ENCODE data around the gene AWAT2.

The AWAT2 gene

DNA sequence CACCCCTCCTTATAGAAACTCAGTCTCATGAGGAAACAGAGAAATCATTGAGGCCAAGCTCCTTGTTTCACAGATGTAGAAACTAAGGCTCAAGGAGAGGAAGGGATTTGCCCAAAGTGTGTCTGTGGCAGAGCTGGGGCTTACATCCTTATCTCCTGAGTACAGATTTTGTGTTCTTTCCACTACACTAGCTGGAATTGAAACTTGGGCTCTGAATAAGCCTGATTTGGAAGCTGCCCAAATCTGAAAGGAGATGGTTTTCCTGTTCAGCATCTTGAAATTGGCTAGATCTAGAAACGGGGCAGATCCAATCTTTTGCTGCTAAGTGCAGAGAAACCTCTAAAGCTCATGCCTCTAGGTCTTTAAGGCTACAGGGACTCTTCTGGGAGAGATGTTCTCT lies 24.3 kb downstream of the AWAT2 start:
- TF ChIP-seq, protein P1, sequence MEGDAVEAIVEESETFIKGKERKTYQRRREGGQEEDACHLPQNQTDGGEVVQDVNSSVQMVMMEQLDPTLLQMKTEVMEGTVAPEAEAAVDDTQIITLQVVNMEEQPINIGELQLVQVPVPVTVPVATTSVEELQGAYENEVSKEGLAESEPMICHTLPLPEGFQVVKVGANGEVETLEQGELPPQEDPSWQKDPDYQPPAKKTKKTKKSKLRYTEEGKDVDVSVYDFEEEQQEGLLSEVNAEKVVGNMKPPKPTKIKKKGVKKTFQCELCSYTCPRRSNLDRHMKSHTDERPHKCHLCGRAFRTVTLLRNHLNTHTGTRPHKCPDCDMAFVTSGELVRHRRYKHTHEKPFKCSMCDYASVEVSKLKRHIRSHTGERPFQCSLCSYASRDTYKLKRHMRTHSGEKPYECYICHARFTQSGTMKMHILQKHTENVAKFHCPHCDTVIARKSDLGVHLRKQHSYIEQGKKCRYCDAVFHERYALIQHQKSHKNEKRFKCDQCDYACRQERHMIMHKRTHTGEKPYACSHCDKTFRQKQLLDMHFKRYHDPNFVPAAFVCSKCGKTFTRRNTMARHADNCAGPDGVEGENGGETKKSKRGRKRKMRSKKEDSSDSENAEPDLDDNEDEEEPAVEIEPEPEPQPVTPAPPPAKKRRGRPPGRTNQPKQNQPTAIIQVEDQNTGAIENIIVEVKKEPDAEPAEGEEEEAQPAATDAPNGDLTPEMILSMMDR (IDR thresholded peaks at IDR 0.05; ENCODE audit: control insufficient read depth, extremely low read depth, insufficient read depth): no peak
- no peak for DNase-seq (ENCODE audit: low read depth)
- no peak overlapping the region for H3K4me3 ChIP-seq (ENCODE audit: low read depth, low read length)

DNA sequence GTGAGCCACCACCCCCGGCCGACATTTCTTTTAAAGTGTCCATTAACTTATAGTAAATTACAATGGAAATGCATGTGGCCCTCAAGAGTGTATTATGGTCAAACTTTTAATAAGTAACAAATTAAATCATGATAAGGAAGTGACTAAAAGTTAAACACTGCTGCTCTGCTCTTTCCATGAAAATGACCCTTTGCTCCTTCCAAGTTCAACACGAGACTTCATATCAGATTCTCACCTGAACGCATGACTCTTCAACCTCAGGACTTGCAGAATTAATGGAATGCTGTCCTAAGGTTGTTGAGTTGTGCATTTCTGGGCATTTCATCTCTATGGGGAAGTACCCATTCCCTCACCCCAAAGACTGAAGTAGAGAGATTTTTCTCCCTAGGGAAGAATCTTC lies 27.1 kb downstream of the AWAT2 start:
- DNase-seq (ENCODE audit: low read depth): no peak
- TF ChIP-seq, protein P1 (IDR thresholded peaks at IDR 0.05; ENCODE audit: control insufficient read depth, extremely low read depth, insufficient read depth): no peak

DNA sequence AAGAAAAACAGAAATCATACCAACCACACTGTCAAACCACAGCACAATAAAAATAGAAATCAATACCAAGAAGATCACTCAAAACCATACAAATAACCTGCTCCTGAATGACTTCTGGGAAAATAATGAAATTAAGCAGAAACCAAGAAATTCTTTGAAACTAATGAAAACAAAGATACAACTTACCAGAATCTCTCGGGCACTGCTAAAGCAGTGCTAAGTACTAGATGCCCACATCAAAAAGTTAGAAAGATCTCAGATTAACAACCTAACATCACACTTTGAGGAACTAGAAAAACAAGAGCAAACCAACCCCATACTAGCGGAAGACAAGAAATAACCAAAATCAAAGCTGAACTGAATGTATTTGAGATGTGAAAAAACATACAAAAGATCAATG lies 33.2 kb downstream of the AWAT2 start:
- DNase-seq (ENCODE audit: low read depth): no peak
- TF ChIP-seq, protein P1 (IDR thresholded peaks at IDR 0.05; ENCODE audit: control insufficient read depth, extremely low read depth, insufficient read depth): no peak
- no peak overlapping the region for H3K4me3 ChIP-seq (ENCODE audit: low read depth, low read length)

More for the DNA sequence above, 27.1 kb downstream of the AWAT2 start:
- H3K4me3 ChIP-seq (ENCODE audit: low read depth, low read length): no peak overlapping the region

DNA sequence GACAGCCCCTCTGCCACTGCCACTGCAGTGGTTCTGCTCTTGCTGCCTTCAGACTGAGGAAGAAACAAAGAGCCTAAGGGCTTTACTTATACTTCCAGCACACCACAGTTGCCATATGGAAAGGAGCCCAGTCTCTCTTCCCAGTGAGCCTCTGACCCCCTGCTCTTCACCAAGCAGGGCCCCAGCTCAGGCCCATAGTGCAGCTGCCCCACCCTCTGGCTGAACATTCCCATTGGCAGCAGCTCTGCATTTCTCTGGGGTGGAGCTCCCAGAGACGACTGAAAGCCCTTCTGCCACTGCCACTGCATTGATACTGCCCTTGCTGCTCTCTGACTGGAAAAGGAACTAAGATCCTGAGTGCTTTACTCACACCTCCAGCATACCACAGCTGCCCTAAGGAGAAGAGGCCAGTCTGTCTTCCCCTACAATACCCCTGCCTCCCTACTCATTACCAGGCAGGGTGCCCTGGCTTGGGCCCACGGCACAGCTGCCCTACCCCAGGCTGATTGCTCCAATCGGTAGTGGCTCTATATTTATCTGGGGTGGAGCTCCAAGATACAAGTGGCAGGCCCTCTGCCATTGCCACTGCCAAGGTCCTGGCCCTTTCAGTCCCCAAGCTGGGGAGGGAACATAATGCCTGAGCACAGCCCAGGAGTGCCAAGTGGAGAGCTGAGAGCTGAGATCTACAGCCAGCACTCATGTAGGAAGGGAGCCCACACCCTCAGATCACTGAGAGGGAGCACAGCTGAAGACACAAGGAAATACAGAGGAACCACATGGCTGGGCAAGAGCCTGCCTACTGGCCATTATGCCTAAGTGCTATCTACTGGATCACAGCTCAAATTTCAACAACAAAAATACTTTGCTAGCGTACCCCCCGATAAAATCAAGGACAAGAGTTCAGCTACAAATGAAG lies 36.0 kb downstream of the AWAT2 start:
- TF ChIP-seq, protein P1 (IDR thresholded peaks at IDR 0.05; ENCODE audit: control insufficient read depth, extremely low read depth, insufficient read depth): no peak
- no peak for DNase-seq (ENCODE audit: low read depth)
- H3K4me3 ChIP-seq (ENCODE audit: low read depth, low read length): no peak overlapping the region

DNA sequence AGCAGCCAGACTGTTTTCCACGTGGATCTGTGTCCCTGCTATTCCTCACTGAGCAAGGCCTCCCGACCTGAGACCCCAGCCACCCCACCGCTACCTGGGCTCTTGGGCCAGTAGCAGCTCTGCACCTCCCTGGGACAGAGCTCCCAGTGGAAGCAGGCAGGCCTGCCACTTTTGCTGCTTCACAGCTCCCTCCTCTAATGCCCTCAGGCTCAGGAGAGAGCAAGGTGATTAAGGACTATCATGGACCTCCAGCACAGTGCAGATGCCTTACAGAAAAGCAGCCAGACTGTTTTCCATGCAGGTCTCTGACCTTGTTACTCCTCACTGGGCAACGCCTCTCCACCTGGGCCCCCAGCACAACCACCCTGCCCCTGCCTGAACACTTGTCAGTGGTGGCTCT lies 37.0 kb downstream of the AWAT2 start:
- H3K4me3 ChIP-seq (ENCODE audit: low read depth, low read length): no peak overlapping the region
- no peak for DNase-seq (ENCODE audit: low read depth)
- TF ChIP-seq, protein P1 (IDR thresholded peaks at IDR 0.05; ENCODE audit: control insufficient read depth, extremely low read depth, insufficient read depth): no peak

DNA sequence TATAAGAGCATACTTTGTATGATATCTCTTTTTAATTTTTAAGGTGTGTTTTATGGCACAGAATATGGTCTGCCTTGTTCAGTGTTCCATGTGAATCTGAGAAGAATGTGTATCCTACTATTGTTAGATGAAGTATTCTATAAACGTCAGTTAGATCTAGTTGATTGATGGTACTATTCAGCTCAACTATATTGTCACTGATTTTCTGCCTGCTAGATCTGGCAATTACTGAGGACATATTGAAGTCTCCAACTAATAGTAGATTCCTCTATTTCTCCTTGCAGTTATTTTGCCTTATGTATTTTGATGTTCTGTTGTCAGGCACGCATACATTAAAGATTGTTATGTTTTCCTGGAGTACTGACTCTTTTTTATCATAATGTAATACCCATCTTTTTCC lies 39.8 kb downstream of the AWAT2 start:
- TF ChIP-seq, protein P1 (IDR thresholded peaks at IDR 0.05; ENCODE audit: control insufficient read depth, extremely low read depth, insufficient read depth): no peak
- DNase-seq (ENCODE audit: low read depth): no peak
- no peak overlapping the region for H3K4me3 ChIP-seq (ENCODE audit: low read depth, low read length)

Measured in LNCaP clone FGC (cell line).